Mammary epithelial cell (primary cell): ENCODE measurements around the gene RHOF.

ENCODE experiments used
- CTCF ChIP-seq, 2 donors: IDR thresholded peaks in 1 of 2; conservative IDR thresholded peaks in 1 of 2; 2 replicates each; pipeline ENCODE4 v1.5.1; 2011 to 2012; ENCODE audit warnings: inconsistent platforms in 2 of 2, low read length in 2 of 2, mild to moderate bottlenecking in 2 of 2, control low read depth in 1 of 2, low read depth in 1 of 2; ENCODE audit not compliant: insufficient read depth in 1 of 2; ENCODE audit errors: extremely low read depth in 1 of 2
- EZH2 ChIP-seq: IDR thresholded peaks from 2 replicates; pipeline ENCODE4 v1.6.1; 2012; ENCODE audit warnings: low read length, inconsistent platforms, borderline replicate concordance

- no peak for TF ChIP-seq CTCF (conservative IDR thresholded peaks at IDR 0.05 in 1 of 2, IDR thresholded peaks at IDR 0.05 in 1 of 2; ENCODE audit: extremely low read depth in 1 of 2, insufficient read depth in 1 of 2, low read depth in 1 of 2, low read length in 2 of 2)
- no peak for TF ChIP-seq EZH2
Measured at GRCh38 chr12:121826318-121827150, 33.0 kb upstream of the RHOF start.
